Ureter (tissue), 1 donor: Measurements from ENCODE around the gene ARHGEF2. TPM values are rescaled to one million over a fixed set of nuclear protein-coding genes. Genes with fewer than 3 reads are reported as not detected.

Experiments
- DNase-seq: peaks from one replicate; pipeline ENCODE4 v3.0.0-alpha.2; 2020; ENCODE audit warnings: low spot score
- total RNA-seq: library from RNA; stranded (reverse); gene quantifications from one replicate; pipeline ENCODE4 v1.2.4, GENCODE V29; 2023
- donor health status: DM: yes; HTN: yes; CAD: no.

ARHGEF2 gene
- total RNA-seq = 104 TPM

- DNase-seq = peak; percentile 86
These were observed at the start of gene ARHGEF2 for GRCh38 chr1:155978325-155978972. ARHGEF2 (minus strand) TSS chr1:155978547; CDS start chr1:155978427, 120 bp downstream.

- no peak for DNase-seq
These were observed 48.2 kb upstream of the ARHGEF2 start for GRCh38 chr1:156026588-156026987.

GRCh38 chr1:156025876-156026275 is 47.5 kb upstream of the ARHGEF2 start:
- DNase-seq = peak; percentile 47

- no peak for DNase-seq
These were observed 46.5 kb upstream of the ARHGEF2 start for GRCh38 chr1:156024801-156025200.

GRCh38 chr1:156021954-156022353 is 43.6 kb upstream of the ARHGEF2 start:
- DNase-seq = no peak

GRCh38 chr1:156021093-156021428 is 42.7 kb upstream of the ARHGEF2 start:
- no peak for DNase-seq

GRCh38 chr1:156020293-156021092 is 42.1 kb upstream of the ARHGEF2 start, which contains the start of gene SSR2:
SSR2 (minus strand) TSS chr1:156020951; CDS start chr1:156020167, 784 bp downstream.
- peak; percentile 89 for DNase-seq

GRCh38 chr1:156019946-156020292 is 41.6 kb upstream of the ARHGEF2 start:
- no peak for DNase-seq

GRCh38 chr1:156014829-156015228 is 36.5 kb upstream of the ARHGEF2 start:
- DNase-seq = no peak

- no peak for DNase-seq
These were observed 33.9 kb upstream of the ARHGEF2 start for GRCh38 chr1:156012051-156012817.

- DNase-seq = no peak
These were observed 31.1 kb upstream of the ARHGEF2 start for GRCh38 chr1:156009404-156009803.

GRCh38 chr1:156006666-156007376 is 28.5 kb upstream of the ARHGEF2 start:
- no peak for DNase-seq

- no peak for DNase-seq
These were observed 26.7 kb upstream of the ARHGEF2 start for GRCh38 chr1:156004843-156005584.

GRCh38 chr1:156003923-156004188 is 25.5 kb upstream of the ARHGEF2 start:
- no peak for DNase-seq

GRCh38 chr1:156002188-156002911 is 24.0 kb upstream of the ARHGEF2 start:
- no peak for DNase-seq

- no peak for DNase-seq
These were observed 23.4 kb upstream of the ARHGEF2 start for GRCh38 chr1:156001662-156002171.

GRCh38 chr1:156001021-156001661 is 22.8 kb upstream of the ARHGEF2 start:
- DNase-seq = no peak

- no peak for DNase-seq
These were observed 21.6 kb upstream of the ARHGEF2 start for GRCh38 chr1:155999964-156000363.

GRCh38 chr1:155996166-155996565 is 17.8 kb upstream of the ARHGEF2 start:
- DNase-seq = no peak

- DNase-seq = no peak
These were observed 15.2 kb upstream of the ARHGEF2 start for GRCh38 chr1:155993595-155993994.
